Aorta (tissue), 5 donors: ENCODE results near the gene RWDD3. TPM values are rescaled to one million over a fixed set of nuclear protein-coding genes. Genes with fewer than 3 reads are reported as not detected.

Experiments
- ATAC-seq: fragments of 200-7000 bp; cut with Tn5 transposase; one replicate; pipeline ENCODE4 v1.9.1; 2022; ENCODE audit warnings: moderate library complexity; ENCODE audit not compliant: low FRiP score
- DNase-seq, 2 donors: peaks; one replicate each; pipeline ENCODE4 v3.0.0-alpha.2; 2020
- H3K27ac ChIP-seq, 2 donors: one replicate each; pipeline ENCODE4 v1.5.1; 2013; ENCODE audit warnings: low read length in 2 of 2, mild to moderate bottlenecking in 2 of 2, moderate library complexity in 2 of 2, control low read depth in 1 of 2, inconsistent platforms in 1 of 2, low read depth in 1 of 2
- H3K27me3 ChIP-seq, 2 donors: one replicate each; pipeline ENCODE4 v1.6.1; 2013; ENCODE audit warnings: control low read depth in 1 of 2, low read length in 1 of 2, mild to moderate bottlenecking in 1 of 2, moderate library complexity in 1 of 2; ENCODE audit not compliant: insufficient read depth in 2 of 2, control insufficient read depth in 1 of 2
- H3K36me3 ChIP-seq, 2 donors: one replicate each; pipeline ENCODE4 v1.6.1; 2013; ENCODE audit warnings: control low read depth in 1 of 2, low read length in 1 of 2, mild to moderate bottlenecking in 1 of 2; ENCODE audit not compliant: insufficient read depth in 2 of 2, control insufficient read depth in 1 of 2
- H3K4me1 ChIP-seq, 2 donors: one replicate each; pipeline ENCODE4 v1.6.1; 2013; ENCODE audit warnings: low read length in 2 of 2, control low read depth in 1 of 2, mild to moderate bottlenecking in 1 of 2, moderate library complexity in 1 of 2; ENCODE audit not compliant: insufficient read depth in 2 of 2, control insufficient read depth in 1 of 2
- H3K4me3 ChIP-seq, 2 donors: one replicate each; pipeline ENCODE4 v1.5.1; 2013; ENCODE audit warnings: low read length in 2 of 2, control low read depth in 1 of 2, mild to moderate bottlenecking in 1 of 2
- H3K9me3 ChIP-seq: one replicate; pipeline ENCODE4 v1.6.1; 2013; ENCODE audit warnings: mild to moderate bottlenecking, low read length; ENCODE audit not compliant: control insufficient read depth
- WGBS, 2 donors: extraction: QIAGEN DNeasy Blood & Tissue Kit; methylation state at CpG; one replicate each; pipeline ENCODE4 v1.1.7; 2013; 5-methylcytosine and 5-hydroxymethylcytosine counted together
- intact Hi-C, 2 donors: fragments of 100-400 bp; cut with DNase I; formaldehyde crosslinking; loops; one replicate each; pipeline versions ENCODE4 v1.14.2 to v1.15.0; 2022
- polyA plus RNA-seq, 2 donors: library from polyadenylated mRNA; stranded (reverse); fragments of 200-250 nt; gene quantifications; one replicate each; pipeline ENCODE4 v1.2.3, GENCODE V29; 2013
- total RNA-seq, 2 donors: library from RNA; stranded (reverse); fragmentation: NEBNext Ultra II Directional; extraction: Animal tissue kit (Norgen Biotek cat#: 25700); gene quantifications; one replicate each; pipeline ENCODE4 v1.2.1, GENCODE V29; 2021
- donor health status: healthy with polysubstance abuse.
- donor health status: Bipolar disorder and iron deficiency.
- donor health status: DM: no; HTN: no; CAD: no.
- donor health status: DM: no; HTN: no; CAD: no.
- donor health status: DM: yes; HTN: yes; CAD: no.

Gene RWDD3
- total and polyA plus RNA-seq, 4 donors: 16.7 to 25.5 (median 20.8) TPM

DNA sequence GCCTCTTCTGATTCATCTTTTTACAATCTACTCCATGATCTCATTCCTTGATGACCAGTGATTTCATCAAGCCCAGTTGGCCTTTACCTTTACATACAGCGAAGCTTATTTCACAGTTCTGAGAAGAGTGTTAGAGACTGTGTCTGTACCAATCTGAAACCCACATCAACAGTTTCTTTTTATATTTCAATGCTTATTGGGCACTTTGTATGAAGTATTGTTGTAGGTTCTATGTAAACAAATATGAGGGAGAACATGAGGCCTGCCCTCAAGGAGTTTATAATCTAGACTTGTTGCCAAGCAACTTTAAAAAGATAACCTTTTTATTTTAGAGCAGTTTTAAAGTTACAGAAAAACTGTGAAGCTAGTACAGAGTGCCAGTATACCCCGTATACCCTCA lies 27.5 kb upstream of the RWDD3 start:
- Histone ChIP-seq H3K4me3 (no peak overlapping the region), H3K4me1 (peaks cover 0 to 4% of the 10 kb centered on the region in 2 donors), H3K27ac (no peak overlapping the region), H3K9me3 (no peaks in the 10 kb centered on the region), H3K27me3 (no peaks in the 10 kb centered on the region), H3K36me3 (no peaks in the 10 kb centered on the region)
- no peak for ATAC-seq
- intact Hi-C loops: no loop called here
- WGBS, 2 donors: 95 to 98% methylated on average over 2 of the region's 2 CpGs
- DNase-seq: no peak

DNA sequence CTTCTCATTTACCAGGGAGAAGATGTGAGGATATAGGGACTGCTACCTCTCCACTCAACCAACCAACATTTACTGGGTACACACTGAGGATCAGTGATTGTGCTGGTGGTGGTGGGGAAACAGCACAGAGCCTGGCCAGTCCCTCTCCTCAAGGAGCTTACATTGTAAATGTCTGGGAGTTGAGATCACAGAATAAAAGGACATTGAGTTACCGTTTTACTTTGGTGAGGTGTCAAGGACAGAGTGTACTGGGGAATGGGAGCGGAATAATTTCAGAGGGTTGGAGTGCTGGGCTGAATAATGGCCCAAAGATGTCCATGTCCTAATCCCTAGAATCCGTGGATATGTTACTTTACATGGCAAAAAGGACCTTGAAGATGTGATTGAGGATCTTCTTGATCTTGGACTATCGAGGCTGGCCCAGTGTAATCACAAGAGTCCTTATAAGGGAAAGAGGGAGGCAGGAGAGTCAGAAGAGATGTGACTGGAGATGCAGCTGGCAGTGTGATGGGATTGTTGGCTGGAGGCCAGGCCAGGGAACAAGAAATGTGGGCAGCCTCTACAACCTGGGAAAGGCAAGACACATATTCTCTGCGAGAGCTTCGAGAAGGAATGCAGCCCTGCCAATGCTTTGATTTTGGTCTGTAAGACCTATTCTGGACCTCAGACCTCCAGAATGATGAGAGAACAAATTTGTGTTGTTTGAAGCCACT lies 26.6 kb upstream of the RWDD3 start:
- peaks cover 0 to 4% of the 10 kb centered on the region in 2 donors for H3K4me1 ChIP-seq
- no peak overlapping the region for H3K27ac ChIP-seq
- H3K4me3 ChIP-seq: no peak overlapping the region
- no peaks in the 10 kb centered on the region for H3K27me3 ChIP-seq
- H3K9me3 ChIP-seq: no peaks in the 10 kb centered on the region
- DNase-seq (no peak), ATAC-seq (no peak)
- no peaks in the 10 kb centered on the region for H3K36me3 ChIP-seq
- intact Hi-C loops: no loop called here
- 85 to 90% methylated on average over 6 of the region's 6 CpGs for WGBS, 2 donors

DNA sequence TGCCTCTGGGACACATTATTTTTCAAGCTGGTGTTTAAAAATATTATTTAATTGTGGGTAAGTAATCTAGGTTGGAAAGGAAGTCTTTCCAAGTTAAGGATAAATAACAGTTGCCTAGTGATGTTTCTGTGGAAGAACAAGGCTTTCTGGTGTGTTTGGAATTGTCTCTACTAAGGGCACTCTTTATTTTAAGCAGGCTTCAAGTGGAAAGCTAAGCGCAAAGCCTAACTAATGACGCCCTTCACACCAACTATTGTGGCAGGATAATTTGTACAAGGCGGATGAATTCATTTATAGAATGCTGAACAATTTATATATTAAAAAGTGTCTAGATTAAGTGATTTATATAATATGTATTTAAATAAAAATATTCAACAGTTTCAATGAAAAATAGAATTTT lies 25.1 kb upstream of the RWDD3 start:
- 79 to 89% methylated on average over 3 of the region's 3 CpGs for WGBS, 2 donors
- Histone ChIP-seq H3K4me1 (peaks cover 0 to 4% of the 10 kb centered on the region in 2 donors), H3K9me3 (no peaks in the 10 kb centered on the region), H3K27ac (no peak overlapping the region), H3K36me3 (no peaks in the 10 kb centered on the region), H3K4me3 (no peak overlapping the region), H3K27me3 (no peaks in the 10 kb centered on the region)
- no peak for DNase-seq
- intact Hi-C loops: no loop called here
- no peak for ATAC-seq

DNA sequence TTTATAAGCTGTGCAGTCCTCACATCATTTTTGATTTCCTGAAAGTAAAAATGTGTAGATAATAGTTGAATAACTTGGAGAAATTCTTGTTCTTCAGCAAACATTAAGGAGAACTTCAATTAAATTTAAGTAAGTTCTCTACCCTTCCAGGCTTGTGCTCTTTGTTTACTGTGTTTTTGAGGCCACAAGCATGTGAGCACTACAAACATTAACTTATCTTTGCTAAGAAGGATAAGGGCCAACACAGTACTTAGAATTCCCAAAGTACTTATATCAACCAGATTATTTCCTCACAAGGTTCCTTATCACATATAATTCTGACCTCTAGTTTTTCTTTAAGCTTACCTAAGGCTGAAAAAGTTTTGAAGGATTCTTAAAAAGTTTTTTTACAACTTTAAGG lies 24.7 kb upstream of the RWDD3 start:
- intact Hi-C loops: no loop called here
- DNase-seq: no peak
- no peaks in the 10 kb centered on the region for H3K36me3 ChIP-seq
- H3K9me3 ChIP-seq: no peaks in the 10 kb centered on the region
- H3K27me3 ChIP-seq: no peaks in the 10 kb centered on the region
- H3K4me3 ChIP-seq: no peak overlapping the region
- ATAC-seq: no peak
- peaks cover 0 to 4% of the 10 kb centered on the region in 2 donors for H3K4me1 ChIP-seq
- no peak overlapping the region for H3K27ac ChIP-seq

DNA sequence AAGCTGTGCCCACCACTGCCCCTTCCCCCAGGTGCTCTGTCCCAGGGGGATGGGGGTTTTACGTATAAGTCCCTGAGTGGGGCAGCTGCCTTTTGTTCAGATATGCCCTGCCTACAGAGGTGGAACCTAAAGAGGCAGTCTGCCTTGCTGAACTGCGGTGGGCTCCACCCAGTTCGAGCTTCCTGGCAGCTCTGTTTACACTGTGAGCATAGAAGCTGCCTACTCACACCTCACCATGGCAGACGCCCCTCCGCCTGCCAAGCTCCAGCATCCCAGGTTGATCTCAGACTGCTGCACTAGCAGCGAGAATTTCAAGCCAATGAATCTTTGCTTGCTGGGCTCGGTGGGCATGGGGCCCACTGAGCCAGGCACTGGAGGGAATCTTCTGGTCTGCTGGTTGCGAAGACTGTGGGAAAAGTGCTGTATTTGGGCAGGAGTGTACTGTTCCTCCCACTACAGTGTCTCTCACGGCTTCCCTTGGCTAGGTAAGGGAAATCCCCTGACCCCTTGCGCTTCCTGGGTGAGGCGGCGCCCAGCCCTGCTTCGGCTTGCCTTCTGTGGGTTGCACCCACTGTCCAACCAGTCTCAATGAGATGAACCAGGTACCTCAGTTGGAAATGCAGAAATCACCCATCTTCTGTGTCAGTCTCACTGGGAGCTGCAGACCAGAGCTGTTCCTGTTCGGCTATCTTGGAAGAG lies 17.6 kb upstream of the RWDD3 start:
- no peaks in the 10 kb centered on the region for H3K4me1 ChIP-seq
- no peak overlapping the region for H3K4me3 ChIP-seq
- DNase-seq: no peak
- peaks cover 0 to 2% of the 10 kb centered on the region in 2 donors for H3K36me3 ChIP-seq
- no peak overlapping the region for H3K27ac ChIP-seq
- no peak for ATAC-seq
- intact Hi-C loops: no loop called here
- WGBS, 2 donors: 92 to 97% methylated on average over 14 of the region's 14 CpGs
- H3K9me3 ChIP-seq: no peaks in the 10 kb centered on the region
- no peaks in the 10 kb centered on the region for H3K27me3 ChIP-seq

DNA sequence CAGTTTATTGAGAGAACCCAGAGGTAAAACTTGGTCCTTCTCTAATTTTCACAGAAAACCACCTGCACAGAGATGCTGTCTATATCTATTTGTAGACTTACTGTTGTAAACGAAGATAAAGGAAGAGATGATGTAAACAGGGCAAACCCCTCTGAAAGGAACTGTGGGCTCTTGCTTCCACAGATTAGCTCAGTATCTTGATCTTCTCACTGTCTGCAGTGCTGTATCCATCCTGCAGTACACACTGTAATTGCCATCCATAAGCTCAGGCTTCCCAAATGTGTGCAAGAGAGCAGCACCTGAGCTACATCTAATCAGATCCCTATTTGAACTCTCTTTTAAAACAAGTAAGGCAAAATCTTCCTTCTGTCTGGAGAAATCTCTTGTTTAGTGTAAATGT lies 16.6 kb upstream of the RWDD3 start:
- 86 to 93% methylated on average over 1 of the region's 1 CpG for WGBS, 2 donors
- ATAC-seq (no peak), DNase-seq (no peak)
- Histone ChIP-seq H3K9me3 (no peaks in the 10 kb centered on the region), H3K27ac (no peak overlapping the region), H3K36me3 (peaks cover 0 to 2% of the 10 kb centered on the region in 2 donors), H3K4me1 (no peaks in the 10 kb centered on the region), H3K27me3 (no peaks in the 10 kb centered on the region), H3K4me3 (no peak overlapping the region)
- intact Hi-C loops: no loop called here

DNA sequence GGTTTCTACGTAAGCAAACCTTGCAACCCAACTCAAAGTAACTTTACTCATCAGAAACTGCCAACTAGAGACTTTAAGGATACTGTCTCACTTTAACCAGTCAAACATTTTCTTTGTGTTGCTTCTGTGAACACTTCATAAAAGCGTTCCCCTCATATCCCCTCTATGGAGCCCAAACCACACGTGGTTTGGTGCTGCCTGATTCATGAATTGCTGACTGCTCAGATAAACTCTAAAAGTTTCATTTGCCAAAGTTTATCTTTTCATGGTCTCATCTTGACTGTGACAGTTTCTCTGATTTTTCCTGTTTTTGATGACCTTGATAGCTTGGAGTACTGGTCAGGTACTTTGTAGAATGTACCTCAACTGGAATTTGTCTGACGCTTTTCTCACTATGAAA lies 14.6 kb upstream of the RWDD3 start:
- no peaks in the 10 kb centered on the region for H3K4me1 ChIP-seq
- H3K27ac ChIP-seq: no peak overlapping the region
- peaks cover 0 to 2% of the 10 kb centered on the region in 2 donors for H3K36me3 ChIP-seq
- ATAC-seq (no peak), DNase-seq (no peak)
- no peaks in the 10 kb centered on the region for H3K27me3 ChIP-seq
- WGBS, 2 donors: 96 to 99% methylated on average over 4 of the region's 4 CpGs
- H3K9me3 ChIP-seq: no peaks in the 10 kb centered on the region
- no peak overlapping the region for H3K4me3 ChIP-seq
- intact Hi-C loops: no loop called here

DNA sequence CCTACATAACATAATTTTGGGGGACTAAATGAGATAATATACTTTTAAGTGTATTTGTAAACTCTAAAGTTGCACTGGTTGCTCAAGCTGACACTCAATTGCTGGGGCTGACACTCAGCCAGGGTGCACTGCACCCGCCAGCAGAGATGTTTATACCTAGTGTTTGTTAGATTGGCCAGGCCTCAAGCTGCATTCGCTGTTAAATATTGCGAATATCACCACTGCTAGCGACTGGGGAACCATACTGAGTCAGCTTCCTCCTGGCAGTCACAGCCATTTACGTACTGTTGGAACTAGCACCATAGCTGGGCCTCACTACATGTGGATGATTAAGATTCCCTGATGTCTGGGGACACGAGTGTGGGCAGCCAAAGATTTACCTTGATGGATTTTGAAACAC lies 12.7 kb upstream of the RWDD3 start:
- H3K4me3 ChIP-seq: no peak overlapping the region
- ATAC-seq (no peak), DNase-seq (no peak)
- H3K27ac ChIP-seq: no peak overlapping the region
- intact Hi-C loops: no loop called here
- H3K27me3 ChIP-seq: no peaks in the 10 kb centered on the region
- no peaks in the 10 kb centered on the region for H3K9me3 ChIP-seq
- 87 to 93% methylated on average over 6 of the region's 6 CpGs for whole genome bisulfite sequencing, 2 donors
- H3K36me3 ChIP-seq: peaks cover 0 to 2% of the 10 kb centered on the region in 2 donors
- no peaks in the 10 kb centered on the region for H3K4me1 ChIP-seq

DNA sequence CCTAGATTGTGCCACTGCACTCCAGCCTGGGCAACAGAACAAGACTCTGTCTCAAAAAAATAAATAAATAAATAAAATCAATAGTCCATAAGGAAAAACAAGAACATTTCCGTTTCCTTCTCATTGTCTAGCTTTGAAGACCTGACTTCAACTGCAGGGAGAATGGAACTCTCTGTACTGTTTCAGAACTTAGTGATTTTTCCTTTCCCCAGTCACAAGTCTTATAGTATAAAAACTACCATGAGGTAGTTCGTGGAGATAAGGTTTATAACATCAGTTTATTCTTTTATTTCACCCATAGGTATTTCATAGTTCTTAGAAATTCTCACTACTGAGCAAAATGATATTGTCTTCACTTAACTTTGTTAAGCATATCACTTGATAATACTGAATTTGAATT lies 11.4 kb upstream of the RWDD3 start:
- H3K4me3 ChIP-seq: no peak overlapping the region
- intact Hi-C loops: no loop called here
- no peaks in the 10 kb centered on the region for H3K4me1 ChIP-seq
- H3K27me3 ChIP-seq: no peaks in the 10 kb centered on the region
- ATAC-seq: no peak
- 90 to 97% methylated on average over 2 of the region's 2 CpGs for WGBS, 2 donors
- H3K9me3 ChIP-seq: no peaks in the 10 kb centered on the region
- peaks cover 0 to 2% of the 10 kb centered on the region in 2 donors for H3K36me3 ChIP-seq
- no peak overlapping the region for H3K27ac ChIP-seq
- DNase-seq: no peak
